GM06990 (cell line): Measurements from ENCODE around the gene DLAT.

Source experiments
- DNase-seq: peaks from one replicate; pipeline ENCODE4 v3.0.0-alpha.2; 2011; ENCODE audit not compliant: insufficient read length; ENCODE audit errors: extremely low read depth
- H3K27me3 ChIP-seq: replicated peaks from 2 replicates; pipeline ENCODE4 v1.6.0; 2011; ENCODE audit warnings: low read length; ENCODE audit not compliant: control insufficient read depth, insufficient read depth
- H3K36me3 ChIP-seq: 2 replicates; pipeline ENCODE4 v1.5.1; 2011; ENCODE audit warnings: low read length; ENCODE audit not compliant: control insufficient read depth, insufficient read depth
- H3K4me3 ChIP-seq: replicated peaks from 2 replicates; pipeline ENCODE4 v1.5.1; 2011; ENCODE audit warnings: low read depth, mild to moderate bottlenecking, control low read depth, low read length
- CTCF ChIP-seq: IDR thresholded peaks from 2 replicates; pipeline ENCODE4 v1.5.1; 2011; ENCODE audit warnings: low read length, control low read depth, mild to moderate bottlenecking, inconsistent platforms; ENCODE audit not compliant: insufficient read depth, poor library complexity, severe bottlenecking

Gene DLAT

GRCh38 chr11:111980062-111980461 is 45.1 kb upstream of the DLAT start:
- no peaks in the 10 kb centered on the region for H3K36me3 ChIP-seq
- no peak for DNase-seq
- H3K4me3 ChIP-seq, result no peak overlapping the region
- H3K27me3 ChIP-seq, result no peaks in the 10 kb centered on the region
- TF ChIP-seq CTCF, result no peak

- no peak for DNase-seq
- Histone ChIP-seq H3K4me3 (no peak overlapping the region), H3K27me3 (no peaks in the 10 kb centered on the region), H3K36me3 (no peaks in the 10 kb centered on the region)
- TF ChIP-seq CTCF, result no peak
These were observed 43.9 kb upstream of the DLAT start for GRCh38 chr11:111981270-111981669.

GRCh38 chr11:111982019-111982464 is 43.2 kb upstream of the DLAT start:
- no peak overlapping the region for H3K4me3 ChIP-seq
- H3K27me3 ChIP-seq, result no peaks in the 10 kb centered on the region
- DNase-seq, result no peak
- TF ChIP-seq CTCF, result peak; percentile 73
- no peaks in the 10 kb centered on the region for H3K36me3 ChIP-seq

GRCh38 chr11:111982541-111983186 is 42.5 kb upstream of the DLAT start:
- no peaks in the 10 kb centered on the region for H3K27me3 ChIP-seq
- H3K4me3 ChIP-seq, result no peak overlapping the region
- DNase-seq, result no peak

GRCh38 chr11:111983187-111983986 is 41.8 kb upstream of the DLAT start:
- no peak for TF ChIP-seq CTCF
- Histone ChIP-seq H3K4me3 (no peak overlapping the region), H3K27me3 (no peaks in the 10 kb centered on the region), H3K36me3 (no peaks in the 10 kb centered on the region)
- DNase-seq, result no peak

More at GRCh38 chr11:111982541-111983186, 42.5 kb upstream of the DLAT start:
- TF ChIP-seq CTCF, result no peak
- H3K36me3 ChIP-seq, result no peaks in the 10 kb centered on the region
